HG03439 (cell line): ENCODE data around the gene FBXL4.

ENCODE experiments used
- ATAC-seq: cut with Tn5 transposase; IDR thresholded peaks from one replicate; pipeline ENCODE4 v1.9.1; 2021; ENCODE audit warnings: mild to moderate bottlenecking, moderate library complexity; ENCODE audit not compliant: unreplicated experiment

FBXL4 gene

DNA sequence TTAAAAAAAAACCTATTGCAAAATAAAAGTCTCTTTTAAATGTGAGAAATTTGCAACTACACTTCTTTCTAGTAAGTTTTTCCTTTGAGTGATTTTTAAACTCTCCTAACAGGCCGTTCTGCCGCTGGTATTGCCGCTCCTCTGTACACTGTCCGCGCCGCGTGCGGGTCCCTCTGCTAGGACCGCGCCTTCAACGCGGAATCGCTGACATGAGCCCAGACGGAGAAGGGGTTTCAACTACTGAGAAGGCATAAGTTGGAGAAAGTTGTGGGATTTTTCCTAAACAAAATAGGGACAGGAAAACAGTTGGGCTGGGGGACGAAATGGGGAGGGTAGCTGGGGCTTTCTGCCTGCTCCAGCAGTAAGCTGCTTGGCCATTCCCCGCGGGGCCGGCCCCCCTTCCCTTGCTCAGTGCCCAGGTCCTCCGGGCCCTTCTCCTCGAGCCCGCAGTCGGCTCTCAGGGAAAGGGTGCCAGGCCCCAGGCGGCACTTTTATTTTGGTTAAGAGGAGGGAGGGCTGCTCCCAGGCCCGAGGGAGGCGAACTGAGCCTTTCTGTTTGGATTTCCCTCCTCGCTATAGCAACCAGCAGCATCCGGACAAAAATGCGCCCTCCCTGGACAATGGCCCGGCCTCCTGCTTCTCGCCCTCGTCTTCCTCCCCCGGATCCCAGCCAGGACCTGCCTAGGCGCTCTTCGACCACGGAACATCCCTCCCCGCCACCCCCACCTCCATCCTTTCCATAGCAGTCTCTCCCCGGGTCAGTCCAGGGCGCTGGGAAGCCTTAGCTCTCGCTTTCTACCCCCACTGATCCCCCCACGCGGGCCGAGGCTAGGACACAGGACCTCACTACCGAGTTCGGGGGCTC, 120.2 kb downstream of the FBXL4 start:
- ATAC-seq, result no peak

DNA sequence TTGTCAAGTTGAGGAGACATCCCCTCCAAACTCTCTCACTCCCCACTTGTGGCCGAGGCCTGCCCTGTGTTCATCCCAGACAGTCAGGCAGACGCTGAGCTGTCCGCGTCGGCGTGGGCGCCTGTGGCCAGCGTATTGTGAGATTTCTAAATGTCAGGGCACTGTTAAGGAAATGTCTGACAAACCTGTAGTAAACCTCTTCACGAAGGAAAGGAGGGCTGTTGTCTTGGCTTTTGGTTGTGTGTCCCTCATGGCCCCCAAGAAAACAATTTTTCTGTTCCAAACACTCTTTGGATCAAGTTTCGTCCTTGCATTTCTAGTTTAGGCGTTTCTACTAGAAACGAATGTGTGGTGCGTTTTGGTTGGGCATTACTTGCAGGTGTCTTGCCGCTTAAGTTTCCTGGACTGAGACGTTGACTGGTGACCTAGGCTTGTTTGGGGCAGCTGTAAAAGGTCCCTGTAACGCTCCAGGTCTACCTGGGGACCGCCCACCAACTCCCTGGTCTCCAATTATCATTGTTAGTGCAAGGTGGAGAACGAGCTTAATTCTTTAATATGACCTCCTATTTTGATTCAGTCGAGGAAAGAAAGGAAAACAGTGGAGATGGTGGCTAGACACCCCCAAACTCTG, 122.0 kb downstream of the FBXL4 start:
- ATAC-seq, result no peak

DNA sequence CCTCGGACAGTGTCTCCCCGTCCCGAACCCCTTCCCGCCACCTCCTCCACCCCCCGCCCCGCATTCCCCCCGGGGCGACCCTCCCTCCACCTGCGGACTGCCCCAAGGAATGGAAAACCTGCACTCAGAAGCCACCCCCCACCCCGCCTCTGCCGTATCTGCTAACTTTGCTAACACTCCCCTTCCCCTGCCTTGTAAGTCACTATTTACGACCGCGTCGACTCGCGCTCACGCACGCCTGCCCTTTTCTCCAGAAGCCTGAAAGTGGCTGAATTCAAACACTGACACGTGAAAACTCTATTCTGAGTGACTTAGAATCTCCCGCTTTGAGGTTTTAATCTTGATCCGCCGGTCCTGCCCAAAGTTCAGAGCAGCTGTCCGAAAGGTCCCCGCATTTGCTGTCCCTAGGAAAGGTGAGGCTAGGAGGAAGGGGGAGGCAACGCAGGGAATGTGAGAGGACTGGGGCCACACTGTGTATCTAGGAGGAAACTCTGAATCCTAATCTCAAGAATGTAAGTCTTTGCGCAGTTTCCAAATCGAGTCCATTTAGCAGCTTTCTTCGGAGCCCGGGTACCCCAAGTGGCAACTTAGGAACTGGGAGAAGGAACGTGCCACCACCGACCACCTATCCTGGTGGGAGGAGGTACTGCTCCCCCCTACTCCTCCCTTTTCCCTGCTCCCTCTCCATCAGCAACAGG, 122.7 kb downstream of the FBXL4 start:
- ATAC-seq, result no peak

DNA sequence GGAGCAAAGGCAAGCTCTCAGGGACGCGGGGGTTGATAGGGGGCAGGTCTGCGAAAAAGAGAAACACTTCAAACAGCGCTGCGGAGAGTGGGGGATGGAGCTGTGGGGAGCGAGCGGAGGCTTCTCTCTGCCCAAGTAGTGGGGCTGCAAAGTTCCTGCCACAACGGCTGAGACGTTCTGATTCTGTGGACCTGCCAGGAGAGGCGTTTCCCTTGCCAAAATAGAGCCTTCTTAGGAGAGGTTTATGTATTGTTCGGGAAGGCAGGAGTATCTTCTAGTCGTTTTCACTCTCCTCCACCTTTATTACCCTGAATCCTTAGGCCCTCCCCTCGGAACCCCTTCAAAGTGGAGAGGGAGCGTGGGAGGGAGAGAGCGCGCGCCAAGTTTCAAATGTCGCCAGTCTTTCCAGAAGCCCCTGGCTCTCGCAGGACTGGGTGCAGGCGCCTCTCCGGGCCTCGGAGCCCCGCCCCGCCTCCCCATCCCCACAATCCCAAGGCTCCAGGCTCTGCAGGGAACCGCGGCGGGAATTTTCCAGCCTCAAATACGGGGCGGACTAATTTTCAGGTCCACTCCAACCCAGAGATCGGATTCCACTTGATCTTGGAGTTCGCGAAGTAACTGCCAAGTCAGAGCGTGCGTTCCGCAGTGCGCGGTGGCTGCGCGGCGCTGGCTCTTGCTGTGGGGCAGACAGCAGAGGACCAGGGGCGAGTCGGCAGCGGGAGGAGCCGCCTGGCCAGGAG, 123.4 kb downstream of the FBXL4 start:
- no peak for ATAC-seq

- ATAC-seq, result no peak
Observed at GRCh38 chr6:98823428-98824161, 124.2 kb downstream of the FBXL4 start.

DNA sequence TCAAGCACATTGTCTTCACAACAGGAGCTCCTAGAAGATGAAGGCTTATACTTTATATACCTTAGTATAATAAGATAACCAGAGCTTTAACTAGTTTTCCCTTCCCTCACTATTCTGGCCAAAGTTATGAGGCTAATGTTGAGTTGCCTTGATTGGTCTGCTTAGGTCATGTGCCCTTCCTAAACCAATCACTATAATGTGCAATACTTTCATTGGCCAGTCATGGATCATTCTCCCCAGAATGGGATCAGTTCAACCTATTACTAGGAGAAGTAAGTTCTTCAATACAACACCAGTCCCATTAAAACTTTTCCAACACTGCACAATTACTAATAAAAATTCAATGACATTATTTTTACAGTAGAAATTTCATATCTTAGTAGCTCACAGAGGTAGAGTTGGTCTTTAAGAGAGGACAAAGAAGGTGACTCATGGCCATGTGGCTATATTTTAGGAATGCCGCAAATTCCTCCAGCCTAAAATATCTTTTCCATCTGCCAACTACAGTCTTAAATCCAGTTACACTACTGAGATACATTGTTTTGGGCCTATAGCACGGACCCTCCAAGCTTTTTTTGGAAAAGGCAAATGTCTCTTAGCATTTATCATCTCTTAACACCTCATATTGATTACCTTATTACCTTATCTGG, 125.9 kb downstream of the FBXL4 start:
- no peak for ATAC-seq
